ENCODE results near the gene GMCL2. TPM values are rescaled to one million over a fixed set of nuclear protein-coding genes. Genes with fewer than 3 reads are reported as not detected.
"Not testable (repeated sequence)": the region's sequence is repeated elsewhere in the genome, so short reads cannot be mapped to it uniquely, and the experiment has no call there.

GMCL2 gene, protein sequence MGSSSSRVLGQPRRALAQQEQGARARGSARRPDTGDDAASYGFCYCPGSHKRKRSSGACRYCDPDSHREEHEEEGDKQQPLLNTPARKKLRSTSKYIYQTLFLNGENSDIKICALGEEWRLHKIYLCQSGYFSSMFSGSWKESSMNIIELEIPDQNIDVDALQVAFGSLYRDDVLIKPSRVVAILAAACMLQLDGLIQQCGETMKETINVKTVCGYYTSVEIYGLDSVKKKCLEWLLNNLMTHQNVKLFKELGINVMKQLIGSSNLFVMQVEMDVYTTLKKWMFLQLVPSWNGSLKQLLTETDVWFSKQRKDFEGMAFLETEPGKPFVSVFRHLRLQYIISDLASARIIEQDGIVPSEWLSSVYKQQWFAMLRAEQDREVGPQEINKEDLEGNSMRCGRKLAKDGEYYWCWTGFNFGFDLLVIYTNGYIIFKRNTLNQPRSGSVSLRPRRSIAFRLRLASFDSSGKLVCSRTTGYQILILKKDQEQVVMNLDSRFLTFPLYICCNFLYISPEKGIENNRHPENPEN
- not detected in 2 replicates for total RNA-seq (2014; rRNA removed)
- not detected for polyA plus RNA-seq (2012)

DNA sequence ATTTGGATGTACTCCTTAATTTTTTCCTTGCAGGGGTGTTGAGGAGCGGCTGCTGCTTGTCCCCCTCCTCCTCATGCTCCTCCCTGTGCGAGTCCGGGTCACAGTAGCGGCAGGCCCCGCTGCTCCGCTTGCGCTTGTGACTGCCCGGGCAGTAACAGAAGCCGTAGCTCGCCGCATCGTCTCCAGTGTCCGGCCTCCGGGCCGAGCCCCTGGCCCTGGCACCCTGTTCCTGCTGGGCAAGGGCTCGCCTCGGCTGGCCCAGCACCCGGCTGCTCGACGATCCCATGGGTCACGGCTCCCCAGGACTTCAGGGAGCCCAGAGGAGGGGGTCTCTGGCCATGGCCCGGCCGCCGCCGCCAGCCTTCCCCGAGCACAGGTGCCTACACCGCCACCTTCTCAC lies at the start of gene GMCL2:
GMCL2 (minus strand) TSS at position 358 of the 400 bp plus-strand sequence; CDS start at position 286, 72 bp downstream.
- DNase-seq (ENCODE audit: low read depth): no peak

GRCh38 chr5:178236679-178237078 lies 49.5 kb upstream of the GMCL2 start:
- DNase-seq (ENCODE audit: low read depth): no peak

DNA sequence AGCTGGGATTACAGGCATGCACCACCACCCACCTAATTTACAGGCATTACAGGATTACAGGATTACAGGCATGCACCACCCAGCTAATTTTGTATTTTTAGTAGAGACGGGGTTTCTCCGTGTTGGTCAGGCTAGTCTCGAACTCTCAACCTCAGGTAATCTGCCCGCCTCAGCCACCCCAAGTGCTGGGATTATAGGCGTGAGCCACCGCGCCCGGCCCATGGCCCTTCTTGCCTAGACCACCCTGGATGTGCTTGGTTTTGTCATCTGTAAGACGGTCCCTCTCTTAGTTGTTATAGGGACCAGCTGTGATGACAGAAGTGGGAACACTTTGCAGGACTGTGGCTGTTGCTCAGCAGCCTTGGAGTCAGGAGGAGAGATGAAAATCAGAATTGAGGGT lies 49.0 kb upstream of the GMCL2 start:
- no peak for DNase-seq (ENCODE audit: low read depth)

DNA sequence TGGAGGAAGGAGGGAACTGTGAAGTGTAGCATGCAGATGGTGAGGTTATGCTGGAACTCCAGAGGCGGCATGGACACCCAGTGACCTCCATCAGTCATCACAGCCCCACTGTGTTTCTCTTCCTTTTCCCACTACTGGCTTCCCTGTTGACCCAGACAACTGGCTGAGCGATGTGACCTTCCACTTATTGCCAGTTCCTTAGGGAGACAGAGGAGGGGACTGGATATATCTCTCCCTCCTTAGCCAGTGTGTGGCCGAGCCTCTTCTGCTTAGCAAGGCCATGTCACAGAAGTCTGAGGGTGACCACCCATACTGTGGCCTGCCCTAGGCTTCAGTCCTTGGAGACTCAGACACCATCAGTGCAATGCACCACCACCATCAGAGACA lies 48.4 kb upstream of the GMCL2 start:
- DNase-seq (ENCODE audit: low read depth): no peak

- peak; percentile 53 for DNase-seq (ENCODE audit: low read depth)
Observed at GRCh38 chr5:178234750-178235587, 47.8 kb upstream of the GMCL2 start.

- no peak for DNase-seq (ENCODE audit: low read depth)
Observed at GRCh38 chr5:178234121-178234749, 47.1 kb upstream of the GMCL2 start.

- no peak for DNase-seq (ENCODE audit: low read depth)
Observed at GRCh38 chr5:178232920-178233429, 45.8 kb upstream of the GMCL2 start.

DNA sequence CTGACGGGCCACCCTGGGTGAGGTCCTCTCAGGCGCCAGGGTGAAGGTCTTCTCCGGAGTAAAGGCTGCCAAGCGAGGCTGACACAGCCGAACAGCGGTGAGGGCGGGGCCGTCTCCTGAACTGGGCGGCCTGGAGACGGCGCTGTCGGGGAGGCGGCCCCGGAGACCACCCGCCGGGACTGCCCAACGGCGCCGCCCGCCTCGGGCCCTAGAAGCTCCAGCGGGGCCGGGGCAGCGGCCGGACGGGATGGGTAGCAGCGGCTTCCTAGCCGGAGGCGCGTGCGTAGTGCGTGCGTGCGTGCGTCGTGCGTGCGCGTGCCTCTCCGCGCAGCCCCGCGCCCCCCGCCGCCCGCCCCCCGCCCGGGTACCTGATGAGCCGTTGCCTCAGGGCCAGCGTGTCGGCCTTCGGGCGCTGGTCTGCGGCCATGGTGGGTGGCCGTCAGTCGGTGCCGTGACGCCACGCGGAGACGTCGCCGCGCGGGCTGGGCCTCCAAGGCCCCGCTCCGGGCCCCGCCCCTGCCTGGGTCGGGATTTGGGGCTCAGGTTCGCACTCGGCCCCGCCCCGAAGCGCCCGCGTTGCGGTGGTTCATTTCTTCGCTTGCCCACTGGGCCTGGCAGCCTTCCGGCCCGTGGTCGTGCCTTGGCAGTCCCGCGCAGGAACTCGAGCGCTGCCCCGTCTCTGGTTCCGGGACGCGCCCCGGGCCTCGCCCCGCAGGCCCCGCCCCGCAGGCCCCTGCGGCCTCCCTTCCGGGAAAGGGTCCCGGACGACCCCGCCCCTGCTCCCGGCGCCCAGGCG lies 45.2 kb upstream of the GMCL2 start, which contains the start of gene PHYKPL:
PHYKPL (minus strand) TSS at position 679 of the 796 bp plus-strand sequence; CDS start at position 427, 252 bp downstream.
- DNase-seq (ENCODE audit: low read depth): peak; percentile 69

- DNase-seq (ENCODE audit: low read depth): no peak
Observed at GRCh38 chr5:178231539-178232123, 44.5 kb upstream of the GMCL2 start.

DNA sequence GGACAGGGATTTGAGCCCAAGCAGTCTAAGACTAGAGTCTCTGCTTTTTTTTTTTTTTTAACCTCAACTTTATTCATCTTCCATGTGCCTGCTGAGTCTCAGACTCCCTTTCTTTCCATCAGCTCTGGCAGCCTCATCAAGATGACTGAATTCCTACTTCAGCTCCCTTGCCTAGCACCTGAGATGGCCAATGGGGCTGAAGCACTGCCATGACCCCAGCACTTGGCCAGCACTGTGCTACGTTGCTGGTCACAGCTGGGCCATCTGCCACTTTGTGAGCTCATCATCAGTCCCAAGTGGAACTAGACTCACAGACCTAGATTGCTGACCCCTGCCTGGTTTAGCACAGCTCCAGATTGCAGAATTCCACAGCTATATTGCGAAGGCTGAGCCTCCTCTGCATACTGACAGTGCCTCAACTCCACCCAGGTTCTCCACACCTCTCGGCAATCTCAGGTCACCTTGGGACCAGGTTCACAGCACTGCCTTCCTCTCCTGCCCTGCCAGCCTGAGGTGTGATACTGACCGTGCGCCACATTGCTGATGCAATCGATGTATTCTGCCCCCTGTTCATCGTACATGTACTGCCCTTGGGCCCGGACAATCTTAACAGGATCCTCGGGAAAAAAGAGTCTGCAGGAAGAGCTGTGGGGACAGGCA lies 43.8 kb upstream of the GMCL2 start:
- DNase-seq (ENCODE audit: low read depth): no peak

DNA sequence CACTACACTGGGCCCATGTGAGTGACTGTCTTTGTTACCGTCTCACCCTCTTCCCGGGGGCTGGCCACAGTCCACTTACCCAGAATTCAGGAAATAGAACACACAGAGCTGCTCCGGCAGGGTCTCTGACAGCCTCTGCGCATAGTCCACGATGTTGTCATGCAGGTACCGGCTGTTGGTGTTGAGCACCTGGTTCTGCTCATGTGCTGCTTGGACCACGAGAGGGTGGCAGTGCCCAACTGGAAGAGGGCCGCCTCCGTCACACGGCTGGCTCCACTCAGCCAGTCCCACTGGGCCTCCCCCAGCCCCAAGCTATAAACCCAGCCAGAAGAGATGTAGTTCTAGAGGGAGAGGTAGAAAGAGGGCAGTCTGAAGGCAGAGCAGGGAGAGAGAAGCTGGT lies 42.7 kb upstream of the GMCL2 start:
- no peak for DNase-seq (ENCODE audit: low read depth)

DNA sequence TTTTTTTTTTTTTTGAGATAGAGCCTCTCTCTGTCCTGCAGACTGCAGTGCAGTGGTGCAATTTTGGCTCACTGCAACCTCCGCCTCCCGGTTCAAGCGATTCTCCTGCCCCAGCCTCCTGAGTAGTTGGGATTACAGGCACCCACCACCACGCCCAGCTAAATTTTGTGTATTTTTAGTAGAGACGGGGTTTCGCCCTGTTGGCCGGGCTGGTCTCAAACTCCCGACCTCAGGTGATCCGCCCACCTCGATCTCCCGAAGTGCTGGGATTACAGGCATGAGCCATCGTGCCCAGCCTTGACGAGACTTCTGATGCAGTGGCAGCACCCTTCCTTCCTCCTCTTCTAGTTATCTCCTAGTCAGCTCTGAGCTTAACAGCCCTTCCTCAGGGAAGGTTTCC lies 41.9 kb upstream of the GMCL2 start:
- not testable (repeated sequence) for DNase-seq (ENCODE audit: low read depth)

DNA sequence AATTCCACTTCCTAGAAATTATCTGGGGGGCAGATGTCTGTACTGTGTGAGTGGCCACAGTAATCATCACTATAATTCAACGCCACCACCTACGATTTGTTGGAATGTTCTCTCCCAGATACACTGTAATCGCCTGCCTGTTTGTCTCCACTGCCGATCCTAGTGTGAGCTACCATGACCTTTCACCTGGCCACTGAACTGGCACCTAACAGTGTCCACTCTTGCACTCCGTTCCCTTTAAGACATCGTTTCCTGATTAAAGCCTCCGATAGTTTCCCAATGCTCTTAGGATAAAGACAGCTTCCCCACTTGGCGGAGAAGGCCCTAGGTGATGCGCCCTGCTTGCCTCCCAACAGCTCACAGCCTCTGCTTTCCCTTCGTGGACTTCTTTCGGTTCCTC lies 41.4 kb upstream of the GMCL2 start:
- no peak for DNase-seq (ENCODE audit: low read depth)

DNA sequence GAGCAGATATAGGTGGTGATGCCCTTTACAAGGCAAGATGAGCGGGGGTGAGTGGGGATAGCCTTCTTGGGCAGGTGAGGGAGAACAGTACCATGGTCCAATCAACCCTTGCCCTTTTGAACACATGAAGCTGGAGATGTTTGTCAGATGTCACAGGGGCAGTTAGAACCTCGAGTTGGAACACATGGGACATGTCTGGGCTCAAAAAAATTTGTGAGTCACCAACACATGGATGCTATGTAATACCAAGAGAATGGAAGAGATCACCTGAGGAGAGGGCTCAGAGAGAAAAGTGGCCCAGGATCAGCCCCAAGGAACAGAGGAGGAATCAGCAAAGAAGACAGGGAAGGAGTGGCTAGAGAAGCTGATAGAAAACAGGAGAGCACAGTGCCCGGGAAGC lies 40.8 kb upstream of the GMCL2 start:
- DNase-seq (ENCODE audit: low read depth): no peak

DNA sequence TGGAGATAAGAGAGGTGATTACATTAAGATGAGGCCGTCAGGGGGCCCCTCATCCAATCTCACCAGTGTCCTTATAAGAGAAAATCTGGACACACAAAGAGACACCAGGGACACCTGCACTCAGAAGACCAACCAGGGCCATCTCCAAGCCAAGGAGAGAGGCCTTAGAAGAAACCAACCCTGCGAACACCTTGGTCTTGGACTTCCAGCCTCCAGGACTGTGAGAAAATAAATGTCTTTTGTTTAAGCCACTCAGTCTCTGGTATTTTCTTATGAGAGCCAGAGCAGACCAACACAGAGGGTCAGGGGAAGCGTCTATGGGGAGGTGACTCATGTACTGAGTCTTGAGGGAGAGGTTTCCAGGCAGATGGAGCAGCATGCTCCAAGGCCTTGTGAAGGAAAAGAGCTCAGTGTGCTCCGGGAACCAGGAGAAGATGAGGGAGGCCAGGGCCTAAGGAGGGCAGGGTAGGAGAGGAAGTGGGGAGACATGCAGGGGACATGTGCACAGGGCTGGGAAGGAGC lies 40.0 kb upstream of the GMCL2 start:
- peak; percentile 35 for DNase-seq (ENCODE audit: low read depth)

- no peak for DNase-seq (ENCODE audit: low read depth)
Observed at GRCh38 chr5:178225174-178225573, 38.0 kb upstream of the GMCL2 start.

GRCh38 chr5:178224403-178224802 lies 37.2 kb upstream of the GMCL2 start:
- DNase-seq (ENCODE audit: low read depth): no peak

- DNase-seq (ENCODE audit: low read depth): no peak
Observed at GRCh38 chr5:178223828-178224335, 36.7 kb upstream of the GMCL2 start.

GRCh38 chr5:178223196-178223773 lies 36.1 kb upstream of the GMCL2 start:
- no peak for DNase-seq (ENCODE audit: low read depth)
